HG02884 (cell line): ENCODE data around the gene XPNPEP1.
A peak's percentile ranks its signal among the peaks of the same experiment; 100 is the strongest.

Experiments used
- ATAC-seq: cut with Tn5 transposase; IDR thresholded peaks from one replicate; pipeline ENCODE4 v1.9.1; 2021; ENCODE audit warnings: mild to moderate bottlenecking, moderate library complexity; ENCODE audit not compliant: unreplicated experiment

XPNPEP1 gene

DNA sequence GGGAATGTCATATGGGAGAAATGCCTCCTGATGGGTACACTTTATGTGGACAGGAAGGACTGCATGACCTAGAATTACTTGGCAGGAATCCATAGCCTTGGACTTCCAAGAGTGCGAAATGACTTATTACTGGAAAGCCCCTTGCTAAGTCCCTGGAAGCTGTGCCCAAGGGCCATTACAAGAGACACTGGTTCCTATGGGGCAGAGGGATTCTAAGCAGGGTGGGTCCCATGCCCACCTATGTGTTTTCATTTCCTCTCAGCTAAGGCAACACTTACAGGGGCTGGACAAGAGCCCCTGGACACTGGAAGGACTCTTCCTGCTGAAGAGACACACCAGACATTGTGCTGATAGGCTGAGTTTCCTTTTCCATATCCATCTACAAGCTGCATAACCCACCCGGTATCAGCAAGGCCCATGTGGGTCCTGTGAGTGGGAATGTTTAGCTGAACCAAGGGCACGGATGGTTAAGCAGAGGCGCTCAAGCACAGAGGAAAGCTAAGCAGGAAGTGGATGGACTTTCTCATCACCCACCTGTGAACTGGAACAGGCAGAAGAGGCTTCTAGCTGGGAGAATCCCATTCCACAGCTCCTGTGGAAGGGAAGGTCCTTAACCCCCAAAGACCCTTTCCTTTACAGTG is 56.2 kb downstream of the XPNPEP1 start:
- no peak for ATAC-seq

DNA sequence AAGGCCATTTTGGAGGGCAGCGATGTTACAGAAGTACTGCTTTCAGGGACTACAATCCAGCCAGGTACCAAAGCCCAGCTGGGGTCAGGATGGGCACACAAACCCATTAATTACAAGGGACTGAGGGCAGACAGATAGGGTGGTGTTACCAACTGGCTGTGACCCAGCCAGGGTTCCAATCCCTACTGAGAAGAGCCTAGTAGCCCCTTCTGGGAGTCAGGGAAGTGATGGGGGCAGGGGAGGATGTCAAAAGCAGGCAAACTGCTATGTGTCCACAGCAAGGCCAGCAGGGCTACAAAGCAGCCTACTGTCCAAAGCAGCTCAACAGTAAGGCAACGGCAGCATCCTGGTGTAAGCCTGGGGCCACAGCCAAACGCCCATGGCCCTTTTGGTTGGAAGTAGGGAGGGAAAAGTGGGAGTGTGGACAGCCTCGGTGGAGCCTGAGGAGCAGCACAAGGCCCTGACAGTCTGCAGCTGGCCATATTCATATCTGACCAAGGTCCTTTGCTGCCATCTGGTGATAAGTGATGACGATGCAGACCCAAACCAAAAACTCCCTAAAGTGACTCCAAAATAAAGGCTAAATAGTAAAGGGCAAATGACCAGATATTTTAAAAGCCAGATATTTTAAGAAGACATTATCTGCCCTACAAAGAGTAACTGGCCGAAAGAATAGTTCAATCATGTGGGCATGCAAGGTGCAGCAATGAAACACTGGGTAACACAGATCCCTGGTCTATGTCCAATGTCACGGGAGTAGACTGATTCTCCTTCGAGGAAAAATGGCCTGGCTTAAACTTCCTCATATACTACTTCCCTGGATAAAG is 56.9 kb downstream of the XPNPEP1 start:
- ATAC-seq, result no peak

DNA sequence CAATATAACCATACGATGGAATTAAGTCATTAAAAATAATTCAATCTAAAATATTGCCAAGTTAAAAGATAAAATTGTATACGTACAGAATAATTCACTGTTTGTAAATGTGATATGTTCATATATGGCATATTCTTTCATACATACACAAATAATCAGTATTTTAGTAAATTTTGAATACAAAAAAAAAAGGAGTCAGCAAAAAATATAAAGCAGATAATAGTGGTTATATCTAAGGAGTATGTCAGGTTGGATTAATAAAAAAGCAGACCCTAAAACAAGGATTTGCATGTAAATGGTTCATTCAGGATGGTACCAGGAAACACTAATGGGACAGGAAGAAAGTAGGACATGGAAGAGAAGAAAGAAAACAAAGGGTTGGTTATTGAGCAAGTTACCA is 59.5 kb downstream of the XPNPEP1 start:
- no peak for ATAC-seq

DNA sequence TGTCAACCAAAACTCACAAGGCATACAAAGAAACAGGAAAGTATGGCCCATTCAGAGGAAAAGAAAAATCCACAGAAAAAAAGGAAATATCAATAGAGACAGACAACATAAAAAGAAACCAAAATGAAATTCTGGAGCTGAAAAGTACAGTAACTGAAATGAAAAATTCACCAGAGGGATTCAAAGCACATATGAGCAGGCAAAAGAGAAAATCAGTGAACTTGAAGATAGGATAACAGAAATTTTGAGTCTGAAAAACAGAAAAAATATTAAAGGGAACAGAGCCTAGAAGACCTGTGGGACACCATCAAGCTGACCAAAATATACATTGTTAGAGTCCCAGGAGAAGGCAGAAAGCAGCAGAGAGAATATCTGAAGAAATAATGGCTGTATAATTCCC is 60.6 kb downstream of the XPNPEP1 start:
- ATAC-seq, result no peak

DNA sequence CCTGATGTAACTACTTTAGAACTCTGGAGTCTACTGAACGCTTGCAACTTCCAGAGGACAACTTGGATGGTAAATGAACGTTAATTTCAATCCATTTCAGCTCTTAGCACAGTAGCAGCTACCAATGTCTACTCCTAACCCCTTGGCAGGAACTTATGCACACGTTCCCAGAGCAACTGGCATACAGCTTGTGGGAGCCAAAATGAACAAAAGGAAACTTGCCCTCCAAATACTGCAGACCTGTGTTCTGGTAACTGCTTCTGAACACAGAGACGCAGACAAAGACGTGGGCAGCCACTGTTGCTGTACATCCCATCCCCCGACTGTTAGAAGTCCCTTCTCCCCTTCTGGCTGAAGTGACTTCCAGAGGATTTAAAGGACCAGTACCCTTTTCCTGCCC is 61.3 kb downstream of the XPNPEP1 start:
- no peak for ATAC-seq

DNA sequence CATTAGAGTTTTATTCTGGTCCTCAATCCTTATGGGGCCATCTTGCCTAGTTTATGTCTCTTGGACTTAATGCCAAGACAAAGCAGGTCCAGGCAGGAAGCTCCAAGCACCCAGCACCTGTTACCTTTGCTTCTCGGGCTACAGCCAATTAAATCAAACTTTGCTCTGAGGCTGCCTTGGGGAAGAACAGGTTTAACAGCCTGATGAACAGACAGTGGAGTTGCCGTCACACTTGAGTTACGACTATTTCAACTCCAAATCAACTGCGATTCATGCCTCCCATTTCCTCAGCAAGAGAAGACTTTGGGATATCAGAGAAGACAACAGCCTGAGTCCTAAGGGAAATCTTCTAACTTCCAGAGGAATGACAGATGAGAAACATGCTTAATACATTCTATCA is 62.2 kb downstream of the XPNPEP1 start:
- no peak for ATAC-seq

DNA sequence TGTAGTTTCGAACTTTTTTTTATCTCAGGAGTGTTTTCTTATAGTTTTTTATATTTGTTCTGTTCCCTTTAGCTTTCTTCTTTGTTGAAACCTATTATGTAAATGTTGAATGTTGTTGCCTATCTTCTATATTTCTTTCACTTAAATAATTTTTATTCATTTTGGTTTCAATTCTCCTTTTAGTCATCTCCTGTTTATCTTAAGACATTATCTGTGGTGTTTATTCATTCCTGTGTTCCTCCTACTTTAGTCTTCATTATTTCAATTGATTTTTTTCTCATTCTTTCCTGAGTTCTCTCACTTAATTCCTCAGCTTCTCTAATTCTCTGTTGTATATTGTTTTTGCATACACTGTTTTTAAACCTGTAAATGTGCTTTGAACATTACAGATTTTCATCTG is 64.1 kb downstream of the XPNPEP1 start:
- ATAC-seq, result no peak

DNA sequence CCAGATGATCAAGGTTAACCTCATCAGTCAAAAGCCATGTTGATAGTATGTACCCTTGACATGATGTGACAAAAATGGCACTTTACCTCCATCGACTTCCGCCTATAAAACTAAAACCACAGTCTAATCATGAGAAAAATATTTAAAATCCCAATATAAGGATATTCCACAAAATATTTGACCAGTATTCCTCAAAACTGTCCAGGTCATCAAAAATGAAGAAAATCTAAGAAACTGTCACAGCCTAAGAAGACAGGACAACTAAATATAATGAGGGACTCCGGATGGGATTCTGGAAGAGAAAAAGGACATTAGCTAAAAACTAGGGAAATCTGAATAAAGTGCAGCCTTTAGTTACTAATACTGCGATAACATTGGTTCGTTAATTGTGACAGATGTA is 67.6 kb downstream of the XPNPEP1 start:
- ATAC-seq, result no peak

DNA sequence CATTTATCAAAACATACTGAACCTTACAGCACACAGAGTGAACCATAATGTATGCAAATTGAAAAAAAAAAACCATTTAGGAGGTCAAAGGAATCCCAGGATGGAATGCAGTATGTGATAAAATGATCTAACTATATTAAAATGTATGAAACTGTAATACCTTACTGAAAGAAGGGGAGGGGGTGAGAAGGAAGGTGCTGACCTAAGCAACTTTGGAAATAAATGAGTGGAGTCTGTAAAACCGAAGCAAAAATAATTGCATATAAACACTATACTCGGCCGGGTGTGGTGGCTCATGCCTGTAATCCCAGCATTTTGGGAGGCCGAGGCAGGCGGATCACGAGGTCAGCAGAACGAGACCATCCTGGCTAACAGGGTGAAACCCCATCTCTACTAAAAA is 69.4 kb downstream of the XPNPEP1 start:
- no peak for ATAC-seq

DNA sequence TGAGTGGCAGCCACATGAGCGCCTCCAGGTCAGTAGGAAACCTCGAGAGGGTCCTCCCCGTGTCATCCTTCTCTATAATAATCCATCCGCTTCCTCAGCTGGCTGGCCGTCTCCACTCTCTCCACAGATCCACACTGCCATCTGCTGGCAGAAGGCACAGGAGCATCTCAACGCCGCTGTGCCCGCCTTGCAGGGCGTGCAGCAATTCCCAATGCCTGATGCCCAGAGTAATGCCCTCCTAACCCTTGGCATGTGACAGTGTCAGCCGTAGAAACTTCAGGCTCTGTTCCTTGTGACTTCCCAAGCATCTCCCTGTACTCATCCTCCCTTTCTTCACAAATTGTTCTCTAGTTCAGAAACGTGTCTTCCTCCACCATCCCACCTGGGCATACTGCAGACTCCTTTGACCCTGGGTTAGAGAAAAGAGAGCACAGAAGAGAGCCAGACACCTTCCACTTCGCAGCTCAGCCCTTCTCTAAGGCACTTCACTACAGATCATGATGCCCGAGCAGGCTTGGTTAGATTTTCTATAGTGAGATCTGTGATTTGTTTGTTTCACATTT is 70.8 kb downstream of the XPNPEP1 start:
- peak; percentile 92 for ATAC-seq

DNA sequence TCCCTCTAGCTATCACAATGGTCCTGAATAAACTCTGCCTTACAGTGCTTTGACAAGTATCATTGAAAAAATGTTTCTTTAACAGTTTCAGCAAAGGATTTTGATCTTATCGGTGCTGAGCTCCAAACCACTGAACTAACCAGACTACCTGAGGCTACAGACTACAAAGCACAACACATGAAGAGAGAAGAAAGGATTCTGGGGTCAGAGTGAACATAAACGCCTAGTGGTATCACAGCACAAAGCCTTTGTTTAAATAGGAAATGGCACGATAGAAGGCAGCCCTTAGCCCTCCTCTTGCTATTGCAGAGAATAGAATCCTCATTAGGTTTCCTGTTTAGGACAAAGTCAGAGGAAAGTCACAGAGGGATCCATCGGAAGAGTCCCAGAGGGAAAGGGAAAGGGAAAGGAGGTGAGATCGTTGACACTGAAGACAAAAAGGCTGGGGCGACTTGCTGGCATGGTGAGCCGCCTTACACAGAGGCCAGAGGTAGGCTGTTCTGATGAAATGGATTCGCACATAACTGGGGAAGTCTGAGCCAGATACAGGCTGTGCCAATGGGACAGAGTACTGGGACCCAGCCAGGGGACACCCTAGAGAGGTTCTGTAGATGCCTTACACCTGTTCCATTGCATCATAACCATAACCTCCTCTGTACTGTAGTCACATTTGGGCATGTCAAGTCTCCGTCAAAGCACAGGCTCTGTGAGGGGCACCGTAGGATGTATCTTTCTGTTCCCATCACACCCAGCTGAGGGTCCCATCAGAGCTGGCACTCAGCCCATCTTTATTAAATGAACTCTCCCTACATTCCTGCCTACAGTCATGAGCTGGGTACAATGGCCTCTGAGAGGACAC is 71.5 kb downstream of the XPNPEP1 start:
- ATAC-seq, result peak; percentile 15

DNA sequence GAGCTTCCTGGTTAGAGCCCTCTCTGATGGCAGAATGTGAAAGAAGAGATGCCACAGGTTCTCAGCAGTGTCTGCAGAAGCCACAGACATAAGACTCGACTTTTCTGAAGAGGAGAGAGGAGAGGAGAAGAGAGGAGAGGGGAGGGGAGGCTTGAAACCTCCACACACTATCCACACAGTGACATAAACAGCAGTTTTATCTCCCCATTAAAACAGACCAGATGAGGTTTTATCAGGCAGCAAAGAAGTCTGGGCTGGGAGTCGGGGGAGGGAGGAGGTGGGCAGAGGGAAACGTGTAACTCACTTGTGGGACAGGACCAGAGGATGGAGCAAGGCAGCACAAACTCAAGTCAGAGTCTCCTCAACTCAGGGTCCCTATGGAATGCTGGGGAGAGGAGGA is 76.5 kb downstream of the XPNPEP1 start:
- ATAC-seq, result no peak

DNA sequence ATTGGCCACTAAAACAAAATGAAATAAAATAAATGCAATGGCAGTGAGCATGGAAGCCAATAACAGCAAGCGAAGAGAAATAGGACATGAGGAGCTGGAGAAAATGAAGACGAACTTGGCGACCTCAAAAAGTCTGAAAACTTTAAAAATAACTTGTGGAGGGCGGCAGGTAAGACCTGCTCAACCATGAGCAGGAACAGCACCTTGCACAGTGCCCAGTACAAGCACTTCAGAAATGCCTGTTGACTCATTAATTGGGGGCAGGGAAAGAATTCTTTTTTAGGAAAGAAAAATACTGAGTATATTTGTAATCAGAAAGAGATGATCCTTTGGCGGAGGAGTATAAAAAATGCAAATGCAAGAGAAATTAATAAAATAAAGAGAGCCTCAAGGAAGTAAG is 78.0 kb downstream of the XPNPEP1 start:
- no peak for ATAC-seq

DNA sequence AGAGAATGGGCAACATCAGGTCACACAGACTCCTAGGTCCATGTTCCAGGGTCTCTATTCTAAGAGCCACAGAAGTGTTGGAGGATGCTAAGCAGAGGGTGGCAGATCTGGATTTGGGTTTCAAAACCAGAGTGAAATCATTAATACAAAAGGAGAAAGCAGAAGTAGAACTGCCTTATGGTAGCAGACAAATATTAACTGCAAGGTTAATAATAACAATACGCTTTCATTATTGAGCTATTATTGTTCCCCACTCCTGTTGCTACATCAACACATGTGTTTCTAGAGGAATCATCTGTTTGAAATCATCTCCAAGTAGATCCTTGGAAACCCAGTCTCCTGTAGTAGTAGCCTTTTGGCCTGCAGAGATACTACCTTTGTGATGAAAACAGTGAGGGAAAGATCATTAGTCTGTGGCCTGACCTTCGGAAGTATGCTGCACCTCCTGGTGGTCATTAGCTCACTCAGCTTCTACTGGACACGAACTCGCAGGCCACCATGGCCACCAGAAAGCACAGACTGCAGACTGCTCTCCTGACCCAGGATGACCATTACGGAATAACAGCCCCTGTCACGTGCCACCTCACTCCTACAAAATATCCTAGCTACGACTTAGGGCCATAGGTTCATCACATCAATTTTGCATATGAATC is 84.6 kb downstream of the XPNPEP1 start:
- no peak for ATAC-seq

DNA sequence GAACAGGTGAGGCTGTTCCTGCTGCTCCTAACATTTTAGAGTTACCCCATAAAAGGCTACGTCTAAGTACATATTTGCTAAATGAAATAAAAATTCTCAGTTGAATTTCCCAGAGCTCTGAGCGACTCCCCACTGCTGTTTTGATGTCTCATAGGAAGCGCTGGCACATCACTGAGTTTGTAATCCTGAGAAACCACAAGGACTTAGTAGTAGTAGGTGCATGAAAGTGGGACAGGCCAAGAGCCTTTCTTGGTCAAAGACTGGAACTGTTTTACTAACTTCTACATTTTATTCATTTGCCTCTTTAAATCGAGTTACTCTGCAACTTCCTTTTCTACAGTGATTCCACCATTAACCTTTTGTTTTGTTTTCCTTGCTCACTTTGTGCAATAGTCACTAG is 85.9 kb downstream of the XPNPEP1 start:
- ATAC-seq, result no peak

DNA sequence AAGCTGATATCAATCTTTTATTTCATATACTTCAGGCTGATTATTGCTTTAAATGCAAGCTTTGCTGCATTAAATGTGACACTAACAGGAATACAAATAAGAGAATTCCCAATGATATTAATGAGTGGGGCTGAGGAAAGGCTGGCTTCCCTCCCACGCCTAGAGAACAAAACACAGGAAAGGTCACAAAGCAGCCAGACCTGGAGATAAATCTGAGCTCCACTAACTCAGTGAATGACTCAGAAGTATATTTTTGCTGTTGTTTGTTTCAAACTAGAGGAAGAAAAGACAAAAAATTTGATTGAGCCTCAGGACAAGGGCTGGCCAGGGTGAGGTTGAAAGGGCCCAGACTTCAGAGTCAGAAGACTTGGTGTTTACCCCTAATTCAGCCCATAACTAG is 88.1 kb downstream of the XPNPEP1 start:
- ATAC-seq, result no peak

DNA sequence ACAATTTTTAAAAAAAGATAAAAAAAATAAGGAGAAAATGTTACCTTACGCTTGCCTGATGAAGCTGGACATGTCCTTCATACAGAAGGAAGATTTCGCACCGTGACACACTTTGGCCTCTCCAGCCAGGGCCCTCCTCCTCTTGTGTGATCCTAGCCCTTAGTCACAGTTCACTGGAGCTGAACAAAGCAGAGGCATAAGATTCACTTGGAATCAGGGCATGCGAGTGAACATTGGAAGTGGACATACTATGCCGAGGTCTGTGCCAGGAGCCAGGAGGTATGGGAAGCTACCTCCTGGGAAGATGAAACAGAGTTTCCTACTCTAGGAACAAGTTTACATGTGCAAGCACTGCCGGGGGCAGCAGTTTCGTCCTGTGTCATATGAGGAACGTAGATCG is 91.5 kb downstream of the XPNPEP1 start:
- ATAC-seq, result no peak

DNA sequence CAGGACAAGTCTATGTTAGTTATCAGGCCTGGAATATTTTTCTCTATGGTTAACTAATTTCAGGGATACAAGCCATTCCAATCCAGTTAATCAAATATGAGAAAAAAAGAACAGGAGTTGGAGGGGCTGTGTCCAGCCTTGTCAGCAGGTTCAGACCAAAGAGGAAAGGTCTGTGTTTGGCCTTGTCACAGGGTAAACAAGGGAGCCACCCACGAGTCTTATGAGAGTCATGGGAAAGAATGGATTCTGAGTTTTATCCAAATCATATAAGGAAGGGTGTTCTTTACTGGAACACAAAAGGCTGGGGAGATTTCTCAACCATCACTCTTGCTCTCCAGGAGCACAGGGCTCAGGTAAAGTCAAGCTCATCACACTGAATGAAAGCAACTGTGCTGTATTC is 99.1 kb downstream of the XPNPEP1 start:
- no peak for ATAC-seq

DNA sequence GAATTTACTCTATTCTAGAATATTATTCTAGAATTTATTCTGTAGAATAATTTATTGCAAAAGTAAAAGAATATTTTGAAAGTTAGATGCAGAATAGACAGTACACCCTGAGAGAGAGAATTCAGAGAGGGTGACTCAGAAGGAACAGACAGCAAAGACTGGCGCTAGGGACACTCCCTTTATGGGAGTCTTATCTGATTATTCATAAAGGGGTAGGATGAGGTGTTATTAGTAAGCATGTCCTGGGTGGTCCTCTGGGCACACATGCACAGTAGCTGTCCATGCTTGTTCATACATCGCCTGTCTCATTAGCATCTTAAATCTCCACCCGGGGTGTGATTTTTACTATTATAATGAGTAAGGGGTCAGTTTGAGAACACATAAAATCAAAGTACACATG is 100.1 kb downstream of the XPNPEP1 start:
- no peak for ATAC-seq

DNA sequence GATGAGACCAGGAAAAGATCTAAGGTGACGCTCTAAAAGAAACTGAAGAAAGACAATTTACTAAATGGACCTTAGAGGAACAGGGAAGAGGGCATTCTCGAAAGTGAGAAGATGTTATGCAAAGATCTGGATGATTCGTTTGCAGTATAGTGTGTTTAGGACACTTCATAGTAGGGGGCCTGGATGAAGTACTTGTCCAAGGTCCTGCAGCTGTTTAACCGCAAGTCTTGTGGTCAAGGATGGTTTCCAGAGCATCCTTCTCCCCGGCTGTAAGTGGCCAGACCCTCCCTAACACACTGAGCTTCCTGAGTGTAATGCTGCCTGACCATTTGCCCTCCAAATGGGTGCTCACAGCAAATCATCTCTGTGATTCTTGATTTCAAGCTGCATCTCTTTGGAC is 101.6 kb downstream of the XPNPEP1 start:
- no peak for ATAC-seq
